ENCODE results near the gene PHACTR4. TPM values are rescaled to one million over a fixed set of nuclear protein-coding genes. Genes with fewer than 3 reads are reported as not detected.
"Not testable (repeated sequence)": the region's sequence is repeated elsewhere in the genome, so short reads cannot be mapped to it uniquely, and the experiment has no call there.

PHACTR4 gene
- 40.3 and 50.3 TPM in 2 replicates for total RNA-seq (ENCODE audit: low replicate concordance)
- long read RNA-seq, partial matches to known transcripts, result 12 of 14 reads
- long read RNA-seq, other reads (novel, unspliced or antisense), result 2 of 14 reads

DNA sequence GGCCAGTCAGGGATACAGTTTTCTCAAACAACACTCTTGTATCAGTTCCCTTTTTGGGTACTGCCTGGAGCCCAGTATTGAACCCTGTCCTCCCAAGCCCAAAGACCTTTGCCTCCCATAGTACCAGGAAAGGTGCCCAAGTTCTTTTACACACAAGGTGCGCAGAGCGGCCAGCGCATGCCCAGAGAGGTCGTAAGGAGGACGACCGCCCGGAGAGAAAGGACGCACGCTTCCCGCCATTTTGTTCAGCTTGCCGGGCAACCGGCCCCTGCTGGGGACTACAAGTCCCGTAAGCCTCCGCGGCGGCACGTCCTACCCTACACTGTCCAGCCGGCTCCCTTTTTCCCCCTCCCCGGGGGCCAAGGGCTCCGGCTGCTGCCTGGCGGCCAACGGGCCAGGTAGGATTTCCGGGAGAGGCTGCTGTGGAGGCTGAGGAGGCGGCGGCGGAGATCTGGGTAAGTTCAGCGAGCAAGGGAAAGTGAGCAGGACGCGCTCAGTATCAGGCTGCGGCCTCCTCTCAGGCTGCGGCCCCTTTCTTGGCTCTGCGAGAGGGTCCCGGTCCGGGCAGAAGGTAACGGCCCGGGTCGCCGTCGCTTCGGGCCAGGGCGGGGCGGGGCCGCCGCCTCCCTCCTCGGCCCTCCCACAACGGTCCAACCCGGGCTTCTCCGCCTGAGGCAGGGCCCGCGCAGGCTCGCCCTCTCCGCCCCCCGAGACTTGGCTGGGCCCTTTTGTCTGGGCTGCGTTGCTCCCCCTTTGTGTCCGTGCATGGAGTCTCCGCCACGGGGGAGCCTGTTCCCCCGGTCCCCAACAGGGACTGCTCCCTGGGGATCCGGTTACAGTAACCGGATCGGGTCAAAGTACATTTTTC is at the start of gene PHACTR4:
TSS of gene PHACTR4 (plus strand) at position 370 of the 868 bp plus-strand sequence. CDS start 37,708 bp downstream, outside the sequence.
- Mint-ChIP-seq H3K4me1 (ENCODE audit: unreplicated experiment) (peaks cover 28% of the 10 kb centered on the region), H3K4me3 (peak within 1 kb of the TSS; percentile 95), H3K27ac (peak within 1 kb of the TSS; percentile 78), H3K9me3 (no peaks in the 10 kb centered on the region), H3K27me3 (no peaks in the 10 kb centered on the region), H3K36me3 (peaks cover 8% of the 10 kb centered on the region)
- TF ChIP-seq, protein P1, sequence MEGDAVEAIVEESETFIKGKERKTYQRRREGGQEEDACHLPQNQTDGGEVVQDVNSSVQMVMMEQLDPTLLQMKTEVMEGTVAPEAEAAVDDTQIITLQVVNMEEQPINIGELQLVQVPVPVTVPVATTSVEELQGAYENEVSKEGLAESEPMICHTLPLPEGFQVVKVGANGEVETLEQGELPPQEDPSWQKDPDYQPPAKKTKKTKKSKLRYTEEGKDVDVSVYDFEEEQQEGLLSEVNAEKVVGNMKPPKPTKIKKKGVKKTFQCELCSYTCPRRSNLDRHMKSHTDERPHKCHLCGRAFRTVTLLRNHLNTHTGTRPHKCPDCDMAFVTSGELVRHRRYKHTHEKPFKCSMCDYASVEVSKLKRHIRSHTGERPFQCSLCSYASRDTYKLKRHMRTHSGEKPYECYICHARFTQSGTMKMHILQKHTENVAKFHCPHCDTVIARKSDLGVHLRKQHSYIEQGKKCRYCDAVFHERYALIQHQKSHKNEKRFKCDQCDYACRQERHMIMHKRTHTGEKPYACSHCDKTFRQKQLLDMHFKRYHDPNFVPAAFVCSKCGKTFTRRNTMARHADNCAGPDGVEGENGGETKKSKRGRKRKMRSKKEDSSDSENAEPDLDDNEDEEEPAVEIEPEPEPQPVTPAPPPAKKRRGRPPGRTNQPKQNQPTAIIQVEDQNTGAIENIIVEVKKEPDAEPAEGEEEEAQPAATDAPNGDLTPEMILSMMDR (conservative IDR thresholded peaks at IDR 0.05), result no peak
- peak; percentile 92 for DNase-seq (ENCODE audit: extremely low spot score, unreplicated experiment)

DNA sequence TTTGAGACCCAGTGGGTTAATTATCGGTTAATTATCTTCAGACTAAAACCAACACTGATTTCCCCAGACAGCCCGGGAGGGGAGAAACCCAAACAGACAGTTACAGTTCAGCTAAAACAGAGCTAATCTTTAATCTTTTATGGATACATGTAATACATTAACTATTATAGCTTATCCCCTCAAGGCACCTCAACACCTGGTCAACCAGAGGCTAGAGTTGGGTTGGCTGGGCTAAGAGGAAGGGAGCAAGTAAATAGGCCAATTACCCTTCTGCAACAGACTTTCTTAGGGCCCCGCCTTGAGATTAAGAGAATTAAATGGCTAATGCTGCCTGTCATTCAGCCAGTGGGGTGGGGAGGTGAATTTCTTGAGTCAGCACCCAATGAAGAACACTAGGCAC is 47.3 kb upstream of the PHACTR4 start:
- no peak for DNase-seq (ENCODE audit: extremely low spot score, unreplicated experiment)
- Mint-ChIP-seq H3K36me3 (no peaks in the 10 kb centered on the region), H3K27ac (no peak overlapping the region), H3K9me3 (no peaks in the 10 kb centered on the region), H3K4me3 (no peak overlapping the region), H3K4me1 (ENCODE audit: unreplicated experiment) (no peaks in the 10 kb centered on the region), H3K27me3 (no peaks in the 10 kb centered on the region)
- TF ChIP-seq, protein P1 (conservative IDR thresholded peaks at IDR 0.05), result no peak

DNA sequence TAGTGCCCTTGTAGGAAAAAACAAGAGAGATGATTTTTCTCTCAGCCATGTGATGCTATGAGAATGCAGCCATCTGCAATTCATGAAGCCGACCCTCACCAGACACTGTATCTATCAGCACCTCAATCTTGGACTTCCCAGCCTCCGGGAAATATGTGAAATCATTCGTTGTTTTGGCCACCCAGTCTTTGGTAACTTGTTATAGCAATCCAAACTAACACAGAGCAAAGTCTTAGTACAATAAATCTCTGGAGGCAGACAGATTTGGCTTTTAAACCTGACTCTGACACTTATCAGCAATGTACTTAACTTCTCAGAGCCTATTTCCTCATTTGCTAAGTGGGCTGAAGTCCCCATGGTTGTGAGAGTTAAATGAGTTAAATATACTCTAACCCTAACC is 45.8 kb upstream of the PHACTR4 start:
- peaks cover 3% of the 10 kb centered on the region for H3K4me1 Mint-ChIP-seq (ENCODE audit: unreplicated experiment)
- H3K9me3 Mint-ChIP-seq, result peaks cover 3% of the 10 kb centered on the region
- no peak overlapping the region for H3K4me3 Mint-ChIP-seq
- no peak overlapping the region for H3K27ac Mint-ChIP-seq
- no peaks in the 10 kb centered on the region for H3K27me3 Mint-ChIP-seq
- TF ChIP-seq, protein P1 (conservative IDR thresholded peaks at IDR 0.05), result no peak
- DNase-seq (ENCODE audit: extremely low spot score, unreplicated experiment), result no peak
- no peaks in the 10 kb centered on the region for H3K36me3 Mint-ChIP-seq

DNA sequence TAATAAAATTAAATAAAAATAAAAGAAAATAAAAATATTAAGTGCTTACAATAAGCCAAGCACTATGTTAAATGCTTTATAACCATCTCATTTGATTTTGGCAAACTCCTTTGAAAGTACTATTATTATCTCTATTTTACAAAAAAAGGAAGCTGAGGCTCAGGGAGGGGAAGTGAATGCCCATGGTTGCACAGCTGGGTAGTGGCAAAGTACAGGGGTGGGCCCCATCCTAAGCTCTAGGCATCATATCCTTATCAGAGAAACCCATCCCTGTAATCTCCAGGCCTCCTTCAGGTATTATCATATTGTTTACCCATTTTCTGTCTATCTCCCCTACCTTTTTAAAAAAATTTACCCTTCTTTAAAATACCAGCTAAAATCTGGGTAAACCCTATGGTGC is 43.0 kb upstream of the PHACTR4 start:
- DNase-seq (ENCODE audit: extremely low spot score, unreplicated experiment), result no peak
- Mint-ChIP-seq H3K27ac (no peak overlapping the region), H3K4me3 (no peak overlapping the region), H3K27me3 (no peaks in the 10 kb centered on the region), H3K4me1 (ENCODE audit: unreplicated experiment) (peaks cover 16% of the 10 kb centered on the region), H3K36me3 (peaks cover 3% of the 10 kb centered on the region), H3K9me3 (peaks cover 4% of the 10 kb centered on the region)
- TF ChIP-seq, protein P1 (conservative IDR thresholded peaks at IDR 0.05), result no peak

DNA sequence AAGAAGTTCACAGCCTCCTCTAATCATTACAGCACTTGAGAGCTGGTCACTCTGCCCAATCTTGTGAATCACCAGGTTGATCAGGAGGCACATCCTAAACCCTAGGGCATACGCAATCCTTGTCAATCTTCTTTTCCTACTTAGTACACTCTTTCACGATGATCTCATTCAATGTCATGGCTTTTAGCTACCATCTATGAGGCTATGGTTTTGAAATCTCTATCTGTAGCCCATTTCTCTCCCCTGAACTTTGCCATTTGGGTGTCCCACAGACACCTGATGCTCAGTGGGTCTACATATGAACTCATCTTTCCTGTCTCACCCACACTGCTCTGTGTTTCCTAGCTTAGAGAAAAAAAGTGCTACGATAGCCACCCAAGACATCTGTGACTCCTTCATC is 42.6 kb upstream of the PHACTR4 start:
- no peak for DNase-seq (ENCODE audit: extremely low spot score, unreplicated experiment)
- Mint-ChIP-seq H3K9me3 (peaks cover 4% of the 10 kb centered on the region), H3K27me3 (no peaks in the 10 kb centered on the region), H3K4me3 (peak overlapping the region; percentile 7), H3K4me1 (ENCODE audit: unreplicated experiment) (peaks cover 16% of the 10 kb centered on the region), H3K36me3 (peaks cover 3% of the 10 kb centered on the region), H3K27ac (peak overlapping the region; percentile 29)
- TF ChIP-seq, protein P1 (conservative IDR thresholded peaks at IDR 0.05), result no peak

DNA sequence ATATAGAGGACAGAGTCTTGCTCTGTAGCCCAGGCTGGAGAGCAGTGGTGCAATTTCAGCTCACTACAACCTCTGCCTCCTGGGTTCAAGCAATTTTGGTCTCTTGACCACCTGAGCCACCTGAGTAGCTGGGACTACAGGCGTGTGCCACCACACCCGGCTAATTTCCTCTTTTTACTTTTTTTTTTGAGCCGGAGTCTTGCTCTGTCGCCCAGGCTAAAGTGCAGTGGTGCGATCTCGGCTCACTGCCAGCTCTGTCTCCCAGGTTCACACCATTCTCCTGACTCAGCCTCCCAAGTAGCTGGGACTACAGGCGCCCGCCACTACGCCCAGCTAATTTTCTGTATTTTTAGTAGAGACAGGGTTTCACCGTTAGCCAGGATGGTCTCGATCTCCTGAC is 42.1 kb upstream of the PHACTR4 start:
- Mint-ChIP-seq H3K4me1 (ENCODE audit: unreplicated experiment) (peaks cover 16% of the 10 kb centered on the region), H3K27ac (peak overlapping the region; percentile 29)
- not testable (repeated sequence) for H3K27me3 Mint-ChIP-seq; H3K36me3 Mint-ChIP-seq; DNase-seq (ENCODE audit: extremely low spot score, unreplicated experiment); H3K4me3 Mint-ChIP-seq; H3K9me3 Mint-ChIP-seq

Measured in type B pancreatic cell (in vitro differentiated cells).